Stimulated activated CD4-positive, alpha-beta T cell treated with anti-CD3 and anti-CD28 coated beads, TNF-alpha, amount 100 ng/mL, for 4 hours (primary cell): Measurements from ENCODE around the gene MCEMP1.

Experiments used
- DNase-seq, 3 experiments: peaks; one replicate each; pipeline ENCODE4 v3.0.0-alpha.2; 2020; ENCODE audit warnings: low read depth in 3 of 3

MCEMP1 gene

DNA sequence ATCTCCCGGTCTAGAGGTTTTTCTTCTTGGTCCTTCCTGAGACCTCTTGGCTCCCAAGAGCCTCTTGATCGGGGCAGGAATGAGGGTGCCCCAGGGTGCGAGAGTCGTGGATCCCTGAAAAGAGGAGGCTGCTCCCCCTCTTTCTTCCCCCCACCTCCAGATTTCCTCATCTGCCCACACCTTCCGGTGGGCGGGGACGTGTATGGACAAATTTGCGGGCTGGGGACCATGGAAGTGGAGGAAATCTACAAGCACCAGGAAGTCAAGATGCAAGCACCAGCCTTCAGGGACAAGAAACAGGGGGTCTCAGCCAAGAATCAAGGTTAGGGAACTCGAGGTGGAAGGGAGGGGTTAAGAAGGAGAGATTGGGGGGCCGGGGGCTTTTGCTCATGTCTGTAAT lies at the start of gene MCEMP1:
Gene MCEMP1 (plus strand): TSS at position 237 of the 400 bp plus-strand sequence. CDS start 31 bp downstream, at position 268.
- no peak for DNase-seq

DNA sequence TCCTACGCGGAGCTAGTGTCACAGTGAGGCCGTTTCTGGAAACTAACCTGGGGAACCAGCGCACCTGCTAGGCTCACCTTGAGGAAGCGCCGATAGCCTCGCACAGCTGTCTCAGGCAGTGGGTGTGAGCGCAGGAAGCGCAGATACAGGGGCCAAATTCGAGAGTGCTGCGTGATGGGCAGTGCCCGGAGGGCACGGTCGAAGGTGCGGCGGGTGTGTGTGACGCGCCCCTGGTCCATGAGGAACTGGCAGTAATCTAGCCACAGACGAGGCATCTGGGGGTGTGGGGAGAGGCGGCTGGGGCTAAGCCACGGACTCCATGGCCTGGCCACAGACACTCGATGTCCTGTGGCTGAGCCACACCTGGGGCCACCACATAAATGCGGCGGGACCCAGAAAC lies 49.7 kb upstream of the MCEMP1 start:
- no peak for DNase-seq

- no peak for DNase-seq
Observed at GRCh38 chr19:7628589-7629311, 48.1 kb upstream of the MCEMP1 start.

GRCh38 chr19:7629347-7630054 lies 47.4 kb upstream of the MCEMP1 start, which contains the start of the genes PET100 and XAB2:
Gene PET100, plus strand, starts transcription at chr19:7629793. Its CDS starts 41 bp downstream, at chr19:7629834.
Gene XAB2, minus strand, starts transcription at chr19:7629545. Its CDS starts 18 bp downstream, at chr19:7629527.
- peak; percentile 77 to 90 (median 86) for DNase-seq

DNA sequence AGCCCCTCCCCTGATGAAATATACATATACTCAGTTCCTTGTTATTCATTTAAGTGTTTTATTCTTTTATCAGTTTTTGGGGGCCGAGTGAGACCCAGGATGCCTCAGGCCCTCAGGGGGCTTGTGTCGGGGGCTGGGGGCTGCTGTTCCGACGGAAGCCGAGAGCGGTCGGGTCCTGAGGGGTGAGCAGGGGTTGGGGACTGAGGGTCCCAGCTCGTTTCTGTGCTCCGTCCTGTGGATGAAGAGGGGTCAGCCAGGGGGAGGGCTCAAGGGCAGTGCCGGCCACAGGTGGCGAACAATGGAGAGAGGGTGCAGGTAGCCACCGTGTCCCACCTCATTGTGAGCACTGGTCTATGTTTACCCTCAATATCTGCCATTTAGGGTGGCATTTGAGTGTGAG lies 45.3 kb upstream of the MCEMP1 start:
- DNase-seq = no peak

GRCh38 chr19:7632340-7633203 lies 44.3 kb upstream of the MCEMP1 start:
- no peak for DNase-seq

GRCh38 chr19:7633698-7634097 lies 43.2 kb upstream of the MCEMP1 start, which contains the start of gene PCP2:
Gene PCP2, minus strand, starts transcription at chr19:7633719. Its CDS starts 262 bp downstream, at chr19:7633457.
- DNase-seq = no peak

DNA sequence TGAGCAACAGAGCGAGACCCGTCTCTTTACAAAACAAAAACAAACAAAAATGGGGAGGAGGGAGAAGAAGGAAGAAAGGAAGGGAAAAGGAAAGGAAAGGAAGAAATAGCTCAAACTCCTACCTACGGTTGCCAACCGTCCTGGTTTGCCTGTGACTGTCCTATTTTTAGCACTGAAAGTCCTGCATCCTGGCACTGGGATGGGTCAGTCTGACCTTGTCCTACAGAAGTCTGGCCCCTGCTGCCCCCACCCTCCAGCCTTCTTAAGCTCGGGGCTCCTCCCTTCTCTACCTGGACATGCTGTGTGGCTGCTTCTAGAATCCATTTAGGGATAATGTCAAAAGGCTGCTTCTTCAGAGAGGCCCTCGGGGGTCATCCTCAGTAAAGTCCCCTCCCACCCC lies 41.2 kb upstream of the MCEMP1 start:
- no peak for DNase-seq

- no peak for DNase-seq
Observed at GRCh38 chr19:7636317-7636690, 40.6 kb upstream of the MCEMP1 start.

DNA sequence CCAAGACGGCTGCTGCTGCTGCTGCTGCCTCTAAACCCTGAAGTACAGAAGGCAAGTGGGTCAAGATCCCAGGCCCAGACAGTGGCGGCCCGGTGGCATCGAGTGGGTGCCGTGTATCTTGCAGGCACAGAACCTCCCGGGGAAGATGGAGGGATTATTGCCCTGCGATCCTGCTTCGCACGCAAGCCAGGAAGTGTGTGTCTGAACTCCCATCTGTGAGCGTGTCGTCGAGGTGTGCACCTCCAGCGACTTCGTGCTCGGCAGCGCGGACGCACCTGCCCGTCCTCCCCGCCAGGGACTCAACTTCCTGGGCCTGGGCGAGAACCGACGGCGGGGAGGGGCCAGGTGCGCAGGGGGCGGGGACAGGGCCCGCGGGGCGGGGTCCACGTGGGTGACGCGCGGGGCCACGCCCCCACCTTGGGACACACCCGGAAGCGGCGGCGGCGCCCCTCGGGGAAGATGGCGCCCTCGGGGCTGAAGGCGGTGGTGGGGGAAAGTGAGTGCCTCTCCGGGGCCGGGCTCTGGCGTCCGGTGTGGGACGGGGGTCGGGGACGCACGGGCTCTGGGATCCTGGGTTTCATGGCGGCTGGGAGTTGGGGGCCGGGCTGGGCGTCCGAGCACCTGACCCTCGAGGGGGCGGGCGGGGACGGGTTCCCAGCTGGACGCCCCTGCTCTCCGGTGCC lies 40.1 kb upstream of the MCEMP1 start, which contains the start of gene STXBP2:
Gene STXBP2 (plus strand): TSS at position 420 of the 683 bp plus-strand sequence. CDS start 40 bp downstream, at position 460.
- DNase-seq = peak; percentile 89 to 92 (median 89)

DNA sequence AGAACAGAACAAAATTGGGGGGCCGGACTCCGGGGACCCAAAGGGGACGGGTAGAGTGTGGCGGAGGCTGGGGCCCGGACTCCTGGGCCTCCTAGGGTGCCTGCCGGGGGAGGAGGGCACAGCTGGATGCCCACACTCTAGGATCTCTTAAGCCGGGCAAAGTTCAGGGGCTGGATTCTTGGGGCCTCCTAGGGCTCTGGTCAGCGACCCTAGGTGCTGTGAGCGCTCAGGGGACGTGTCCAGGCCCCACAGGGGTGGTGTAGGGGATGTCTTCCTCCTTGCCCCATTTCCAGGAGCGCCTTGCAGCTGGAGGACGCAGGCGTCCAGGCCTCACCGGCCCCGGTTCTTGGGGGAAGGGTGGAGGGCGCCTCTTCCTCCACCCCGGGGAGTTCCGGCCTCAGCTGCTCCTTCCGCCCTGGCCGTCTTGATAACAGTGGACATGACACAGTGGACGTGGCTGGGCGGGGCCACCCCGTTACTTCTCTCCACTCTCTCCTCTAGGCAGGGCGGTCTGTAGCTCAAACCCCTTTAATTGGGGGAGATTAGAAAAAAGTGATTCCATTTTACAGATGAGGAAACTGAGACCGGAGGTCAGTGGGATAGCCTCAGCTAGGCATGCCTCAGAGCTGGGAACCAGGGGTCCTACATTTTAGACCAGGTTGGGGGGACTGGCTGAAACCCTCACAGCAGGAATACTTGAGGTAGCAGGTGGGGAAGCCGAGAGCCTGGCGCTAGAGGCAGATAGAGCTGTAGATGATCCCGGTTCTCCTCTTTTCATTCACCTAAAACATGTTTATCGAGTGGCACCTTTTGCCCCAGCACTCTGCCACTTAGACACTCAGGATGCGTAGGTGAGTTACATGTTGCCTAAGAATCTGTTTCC lies 39.3 kb upstream of the MCEMP1 start:
- DNase-seq = no peak

GRCh38 chr19:7638802-7639465 lies 38.0 kb upstream of the MCEMP1 start:
- DNase-seq = no peak

- DNase-seq = no peak
Observed at GRCh38 chr19:7639863-7640348, 37.0 kb upstream of the MCEMP1 start.

GRCh38 chr19:7640803-7641202 lies 36.1 kb upstream of the MCEMP1 start:
- DNase-seq = no peak

DNA sequence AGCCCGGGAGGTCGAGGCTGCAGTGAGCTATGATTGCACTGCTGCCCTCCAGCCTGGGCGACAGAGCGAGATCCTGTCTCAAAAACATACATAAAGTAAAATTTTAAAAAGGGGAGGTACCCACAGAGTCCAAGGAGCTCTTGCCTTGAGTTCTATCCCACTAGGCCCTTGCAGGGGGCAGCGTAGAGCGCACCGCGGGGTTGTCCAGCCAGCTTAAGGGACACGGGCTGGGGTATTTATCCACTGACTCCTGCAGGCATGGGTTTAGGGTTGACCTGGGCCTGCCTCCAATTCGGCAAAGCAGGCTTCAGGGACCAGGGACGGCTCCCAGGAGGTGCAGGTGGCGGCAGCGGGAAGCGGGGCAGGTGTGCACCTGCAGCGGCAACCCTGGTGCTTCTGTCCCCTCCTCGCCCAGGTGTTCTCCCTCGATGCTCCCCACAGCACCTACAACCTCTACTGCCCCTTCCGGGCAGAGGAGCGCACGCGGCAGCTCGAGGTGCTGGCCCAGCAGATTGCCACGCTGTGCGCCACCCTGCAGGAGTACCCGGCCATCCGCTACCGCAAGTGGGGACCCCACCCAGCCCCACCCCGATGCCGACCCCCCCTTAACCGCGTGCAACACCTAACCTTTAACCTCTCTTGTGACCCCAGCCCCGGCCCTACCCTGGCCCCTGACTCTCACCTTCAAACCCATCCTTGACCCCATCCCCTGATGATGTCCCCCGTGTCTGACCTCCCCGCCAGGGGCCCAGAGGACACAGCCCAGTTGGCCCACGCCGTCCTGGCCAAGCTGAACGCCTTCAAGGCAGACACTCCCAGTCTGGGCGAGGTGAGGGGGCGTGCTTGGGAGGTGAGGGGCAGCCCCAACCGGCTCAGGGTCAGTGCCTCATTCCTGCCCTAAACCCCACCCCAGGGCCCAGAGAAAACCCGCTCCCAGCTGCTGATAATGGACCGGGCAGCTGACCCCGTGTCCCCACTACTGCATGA lies 35.3 kb upstream of the MCEMP1 start:
- DNase-seq = no peak

DNA sequence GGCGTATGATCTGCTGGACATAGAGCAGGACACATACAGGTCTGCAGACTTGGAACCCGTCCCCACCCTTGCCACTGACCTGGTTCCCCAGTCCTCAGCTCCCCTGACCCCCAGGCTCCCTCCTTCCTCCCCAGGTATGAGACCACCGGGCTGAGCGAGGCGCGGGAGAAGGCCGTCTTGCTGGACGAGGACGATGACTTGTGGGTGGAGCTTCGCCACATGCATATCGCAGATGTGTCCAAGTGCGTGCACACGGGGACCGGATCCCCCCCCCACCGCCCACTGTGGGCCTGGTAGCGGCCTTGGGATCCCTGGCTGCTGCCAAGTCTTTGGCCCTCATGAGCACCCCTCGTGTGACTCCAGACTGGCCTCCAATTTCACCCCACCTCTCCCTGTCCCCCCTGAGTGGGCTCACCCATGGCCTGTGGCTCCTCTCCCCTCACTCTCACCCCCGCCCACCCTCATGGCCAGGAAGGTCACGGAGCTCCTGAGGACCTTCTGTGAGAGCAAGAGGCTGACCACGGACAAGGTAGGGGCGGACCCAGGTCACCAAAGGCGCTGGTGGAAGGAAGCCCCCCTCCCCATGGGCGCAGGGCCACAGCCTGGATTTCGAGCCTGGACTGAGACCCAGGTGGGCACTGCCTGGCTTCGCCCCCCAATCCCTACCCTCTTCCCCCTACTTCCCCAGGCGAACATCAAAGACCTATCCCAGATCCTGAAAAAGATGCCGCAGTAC lies 34.4 kb upstream of the MCEMP1 start:
- no peak for DNase-seq

DNA sequence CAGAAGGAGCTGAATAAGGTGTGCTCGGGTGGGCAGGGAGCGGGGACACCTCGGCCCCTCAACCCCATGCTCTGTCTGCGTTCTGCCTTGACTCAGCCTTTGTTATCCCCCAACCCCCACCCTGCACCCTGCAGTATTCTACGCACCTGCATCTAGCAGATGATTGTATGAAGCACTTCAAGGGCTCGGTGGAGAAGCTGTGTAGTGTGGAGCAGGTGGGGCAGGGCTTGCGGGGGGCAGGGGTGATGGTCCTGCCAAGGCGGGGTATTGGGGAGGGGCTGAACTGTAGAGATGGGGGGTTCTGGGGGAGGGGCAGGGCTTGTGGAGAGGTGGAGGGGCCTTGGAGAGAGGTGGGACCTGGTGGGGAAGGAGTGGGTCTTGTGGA lies 33.9 kb upstream of the MCEMP1 start:
- no peak for DNase-seq
